Measurements from ENCODE around the gene MICOS13.
"Not testable (repeated sequence)": the region's sequence is repeated elsewhere in the genome, so short reads cannot be mapped to it uniquely, and the experiment has no call there.

The MICOS13 gene

DNA sequence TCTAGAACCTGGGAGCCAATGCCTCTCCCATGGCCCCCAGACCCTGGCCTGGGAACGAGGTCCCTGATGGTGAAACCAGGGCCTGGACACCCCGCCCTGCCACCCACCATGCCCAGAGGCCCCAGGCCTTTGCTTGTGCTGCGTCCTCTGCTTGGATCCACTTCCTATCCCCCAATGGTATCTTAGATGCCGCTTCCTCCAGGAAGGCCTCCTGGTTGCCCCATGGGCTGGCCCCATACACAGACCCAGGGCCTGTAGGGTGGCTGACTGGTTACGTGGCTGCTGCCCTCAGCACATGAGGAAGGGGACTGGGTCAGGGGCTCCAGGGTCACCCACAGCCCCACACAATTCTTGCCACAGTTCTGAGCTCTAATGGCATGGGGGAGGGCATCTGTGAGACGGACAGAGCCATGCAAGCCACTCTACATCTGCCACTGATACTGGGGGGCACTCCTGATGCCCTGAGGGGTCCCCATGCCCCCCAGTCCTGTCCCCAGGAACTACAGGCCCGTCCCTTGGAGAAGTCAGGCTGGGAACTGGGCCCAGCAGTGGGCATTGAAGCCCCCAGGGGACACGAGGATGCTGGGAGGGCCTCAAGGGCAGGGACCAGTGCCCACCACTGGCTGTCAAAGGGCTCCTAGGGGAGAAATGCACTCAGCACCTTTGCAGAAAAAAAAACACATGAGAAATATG is 14.8 kb upstream of the MICOS13 start:
- H3K9me3 Mint-ChIP-seq: no peaks in the 10 kb centered on the region
- H3K27me3 Mint-ChIP-seq: no peaks in the 10 kb centered on the region
- no peak overlapping the region for H3K27ac Mint-ChIP-seq
- no peak overlapping the region for H3K4me3 Mint-ChIP-seq
- intact Hi-C loops (cut with micrococcal nuclease): no loop called here
- H3K4me1 Mint-ChIP-seq (ENCODE audit: low read depth): peaks cover 47% of the 10 kb centered on the region
- H3K36me3 Mint-ChIP-seq (ENCODE audit: low read depth): peaks cover 100% of the 10 kb centered on the region

GRCh38 chr19:5694167-5694955 is 14.0 kb upstream of the MICOS13 start:
- no peaks in the 10 kb centered on the region for H3K27me3 Mint-ChIP-seq
- no peak overlapping the region for H3K4me3 Mint-ChIP-seq
- H3K36me3 Mint-ChIP-seq (ENCODE audit: low read depth): peaks cover 93% of the 10 kb centered on the region
- peaks cover 47% of the 10 kb centered on the region for H3K4me1 Mint-ChIP-seq (ENCODE audit: low read depth)
- intact Hi-C loops (cut with micrococcal nuclease): no loop called here
- no peak overlapping the region for H3K27ac Mint-ChIP-seq
- H3K9me3 Mint-ChIP-seq: no peaks in the 10 kb centered on the region

DNA sequence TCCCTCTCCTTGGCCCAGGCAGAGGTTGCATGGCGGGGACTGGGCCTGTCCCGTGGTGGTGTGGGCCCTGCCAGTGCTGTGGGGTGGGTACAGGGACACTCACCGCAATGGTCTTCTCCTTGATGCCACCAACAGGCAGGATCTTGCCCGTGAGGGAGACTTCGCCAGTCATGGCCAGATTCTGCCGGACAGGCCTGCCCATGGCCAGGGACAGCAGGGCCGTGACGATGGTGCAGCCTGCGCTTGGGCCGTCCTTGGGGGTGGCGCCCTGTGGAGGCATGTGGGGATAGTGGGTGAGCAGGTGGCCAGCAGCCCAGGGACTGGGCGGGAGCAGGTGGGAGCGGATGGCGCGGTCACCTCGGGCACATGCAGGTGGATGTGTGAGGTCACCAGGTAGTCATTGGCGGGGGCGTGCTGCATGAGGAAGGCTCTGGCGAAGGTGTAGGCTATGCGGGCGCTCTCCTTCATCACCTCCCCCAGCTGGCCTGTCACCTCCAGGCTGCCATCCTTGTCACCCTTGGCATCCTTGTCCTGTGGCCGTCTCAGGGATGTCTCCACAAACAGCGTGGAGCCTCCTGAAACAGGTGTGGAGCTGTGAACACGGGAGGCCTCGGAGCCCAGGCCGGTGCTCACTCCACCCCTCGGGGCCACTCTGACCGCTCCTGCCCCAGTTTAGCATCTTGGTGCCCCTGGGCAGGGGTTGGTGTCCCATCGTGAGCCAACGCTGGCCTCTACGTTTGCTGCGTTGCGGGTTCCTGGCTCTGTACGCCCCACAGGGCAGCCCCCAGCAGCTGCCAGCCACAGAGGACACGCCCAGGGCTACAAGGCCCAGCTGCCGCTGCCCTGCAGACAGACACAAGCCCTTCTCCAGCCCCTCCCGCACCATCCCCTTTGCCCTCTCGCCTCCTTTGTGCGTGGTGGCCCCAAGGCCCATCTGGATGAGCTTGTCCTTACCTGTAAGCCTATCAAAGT is 13.2 kb upstream of the MICOS13 start:
- Mint-ChIP-seq H3K27ac (no peak overlapping the region), H3K4me1 (ENCODE audit: low read depth) (peaks cover 48% of the 10 kb centered on the region), H3K9me3 (no peaks in the 10 kb centered on the region), H3K27me3 (no peaks in the 10 kb centered on the region), H3K4me3 (no peak overlapping the region), H3K36me3 (ENCODE audit: low read depth) (peaks cover 84% of the 10 kb centered on the region)
- intact Hi-C loops (cut with micrococcal nuclease): no loop called here

DNA sequence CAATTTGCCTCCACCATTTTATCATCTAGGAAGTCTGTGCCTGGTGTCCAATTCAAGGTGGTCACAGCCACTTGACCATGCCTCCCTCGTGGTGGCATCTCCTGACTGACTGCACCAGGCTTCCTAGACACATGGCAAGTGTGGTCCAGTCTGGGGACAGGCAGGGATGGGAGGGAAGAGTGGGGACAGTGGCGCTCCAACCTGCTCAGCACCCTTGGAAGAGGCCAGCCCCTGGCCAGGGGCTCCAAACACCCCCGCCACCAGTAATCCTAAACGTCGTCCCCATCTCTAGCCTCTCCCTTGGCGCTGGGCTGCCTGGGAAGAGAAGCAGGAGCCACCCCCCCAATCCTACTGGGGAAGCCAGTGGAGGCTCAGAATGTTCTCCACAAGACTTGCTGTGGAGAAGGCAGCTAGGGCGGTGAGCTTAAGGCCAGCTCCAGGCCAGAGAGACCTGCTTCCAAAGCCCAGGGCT is 12.4 kb upstream of the MICOS13 start:
- Mint-ChIP-seq H3K27ac (no peak overlapping the region), H3K4me1 (ENCODE audit: low read depth) (peaks cover 54% of the 10 kb centered on the region), H3K4me3 (no peak overlapping the region), H3K36me3 (ENCODE audit: low read depth) (peaks cover 77% of the 10 kb centered on the region), H3K27me3 (no peaks in the 10 kb centered on the region), H3K9me3 (no peaks in the 10 kb centered on the region)
- intact Hi-C loops (cut with micrococcal nuclease): no loop called here

DNA sequence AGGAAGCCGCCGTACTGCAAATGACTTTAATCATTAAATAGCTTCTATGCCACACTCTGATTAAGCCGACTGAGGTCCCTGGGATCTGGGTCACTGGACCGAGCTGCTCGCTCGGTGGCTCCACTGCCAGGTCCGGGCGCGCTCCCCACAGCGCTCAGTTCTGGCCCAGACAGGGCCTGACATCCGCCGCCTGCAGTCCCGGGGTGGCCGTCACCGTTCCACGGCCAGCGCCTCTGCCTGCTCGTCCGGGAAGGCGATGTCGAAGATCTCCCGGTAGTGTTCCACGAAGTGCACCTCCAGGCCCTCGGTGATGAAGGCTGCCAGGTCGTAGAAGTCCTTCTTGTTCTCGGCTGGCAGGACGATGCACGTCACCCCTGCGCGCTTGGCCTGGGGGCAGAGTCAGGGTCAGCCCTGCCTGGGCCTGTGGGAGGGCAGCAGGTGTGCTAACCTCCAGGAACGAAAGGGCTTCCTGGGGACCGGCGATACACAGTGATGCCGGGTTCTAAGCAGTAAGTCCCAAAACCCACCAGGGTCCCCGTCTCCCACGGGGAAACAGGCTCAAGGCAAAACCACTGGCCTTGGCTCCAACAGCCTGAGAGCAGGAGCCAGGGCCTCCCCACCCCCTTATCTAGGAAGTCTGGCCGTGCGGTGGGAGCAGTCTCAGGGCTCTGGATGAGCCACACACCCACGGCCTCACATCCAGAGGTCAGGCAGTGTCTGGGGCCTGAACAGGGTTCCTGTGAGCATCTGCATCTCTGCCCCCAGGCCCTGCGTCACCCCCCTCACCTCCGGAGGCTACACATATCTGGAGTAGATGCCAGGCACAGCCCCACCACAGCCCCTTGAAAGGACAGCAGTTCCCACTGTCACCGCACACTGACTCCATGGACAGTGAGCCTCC is 11.8 kb upstream of the MICOS13 start:
- H3K36me3 Mint-ChIP-seq (ENCODE audit: low read depth): peaks cover 70% of the 10 kb centered on the region
- intact Hi-C loops (cut with micrococcal nuclease): loop anchor here (2.0 kb wide), 1 partner anchor 69 kb away; the partner anchor contains the start of genes SAFB and SAFB2

GRCh38 chr19:5690955-5691821 is 10.9 kb upstream of the MICOS13 start:
- peaks cover 61% of the 10 kb centered on the region for H3K36me3 Mint-ChIP-seq (ENCODE audit: low read depth)
- H3K4me3 Mint-ChIP-seq: peak overlapping the region; percentile 96
- peak overlapping the region; percentile 98 for H3K27ac Mint-ChIP-seq
- intact Hi-C loops (cut with micrococcal nuclease): loop anchor here (1.0 to 2.0 kb wide), 2 partner anchors 29 to 68 kb away; partner anchors contain the start of genes CATSPERD, LONP1, SAFB and SAFB2
- H3K4me1 Mint-ChIP-seq (ENCODE audit: low read depth): peaks cover 51% of the 10 kb centered on the region
- H3K9me3 Mint-ChIP-seq: no peaks in the 10 kb centered on the region
- H3K27me3 Mint-ChIP-seq: no peaks in the 10 kb centered on the region

More for the DNA sequence above, 11.8 kb upstream of the MICOS13 start:
- Mint-ChIP-seq H3K4me3 (peak overlapping the region; percentile 96), H3K9me3 (no peaks in the 10 kb centered on the region), H3K4me1 (ENCODE audit: low read depth) (peaks cover 49% of the 10 kb centered on the region), H3K27me3 (no peaks in the 10 kb centered on the region), H3K27ac (no peak overlapping the region)

DNA sequence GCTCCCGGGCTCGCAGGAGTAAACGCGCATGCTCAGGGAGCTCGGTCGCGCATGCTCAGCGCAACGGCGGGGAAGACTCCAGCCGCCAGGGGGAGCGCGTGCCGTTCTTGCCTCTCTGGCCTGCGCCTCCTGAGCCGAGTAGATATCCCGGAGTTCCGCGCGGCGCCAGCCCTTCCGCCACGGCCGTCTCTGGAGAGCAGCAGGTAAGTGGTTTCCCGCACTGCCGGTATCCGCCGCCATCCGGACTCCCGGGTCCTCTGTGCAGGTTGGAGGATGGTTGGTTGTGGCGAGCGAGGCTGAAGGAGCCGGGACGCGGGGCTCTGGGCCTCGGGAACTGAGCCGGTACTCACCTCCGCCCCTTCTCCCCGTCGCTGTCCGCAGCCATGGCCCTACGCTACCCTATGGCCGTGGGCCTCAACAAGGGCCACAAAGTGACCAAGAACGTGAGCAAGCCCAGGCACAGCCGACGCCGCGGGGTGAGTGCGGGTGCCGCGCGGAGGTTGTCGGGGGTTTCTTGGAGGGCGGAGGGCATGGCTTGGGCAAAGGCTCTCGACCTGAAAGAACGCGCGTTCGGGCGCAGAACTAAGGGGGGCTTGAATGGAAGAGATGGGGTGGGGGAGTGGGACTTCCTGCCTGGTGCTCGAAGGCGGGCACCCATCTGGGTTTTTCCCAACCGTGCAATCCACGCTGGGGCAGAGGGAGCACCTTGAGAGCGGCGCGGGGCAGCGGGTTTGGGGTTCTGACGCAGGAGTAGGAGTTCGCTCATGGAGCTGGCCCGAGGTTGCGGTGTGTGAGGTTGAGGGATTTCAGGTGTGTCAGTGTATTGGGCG is 10.0 kb upstream of the MICOS13 start, which contains the start of gene RPL36:
Gene RPL36, plus strand, starts transcription at position 171 of the 830 bp plus-strand sequence. Its CDS starts 213 bp downstream, at position 384.
- peak within 1 kb of the TSS; percentile 96 for H3K4me3 Mint-ChIP-seq
- H3K27me3 Mint-ChIP-seq: no peaks in the 10 kb centered on the region
- intact Hi-C loops (cut with micrococcal nuclease): loop anchor here (1.0 to 2.0 kb wide), 2 partner anchors 30 to 68 kb away; partner anchors contain the start of genes CATSPERD, LONP1, SAFB and SAFB2
- peak within 1 kb of the TSS; percentile 98 for H3K27ac Mint-ChIP-seq
- no peaks in the 10 kb centered on the region for H3K9me3 Mint-ChIP-seq
- H3K4me1 Mint-ChIP-seq (ENCODE audit: low read depth): peaks cover 54% of the 10 kb centered on the region
- peaks cover 53% of the 10 kb centered on the region for H3K36me3 Mint-ChIP-seq (ENCODE audit: low read depth)

DNA sequence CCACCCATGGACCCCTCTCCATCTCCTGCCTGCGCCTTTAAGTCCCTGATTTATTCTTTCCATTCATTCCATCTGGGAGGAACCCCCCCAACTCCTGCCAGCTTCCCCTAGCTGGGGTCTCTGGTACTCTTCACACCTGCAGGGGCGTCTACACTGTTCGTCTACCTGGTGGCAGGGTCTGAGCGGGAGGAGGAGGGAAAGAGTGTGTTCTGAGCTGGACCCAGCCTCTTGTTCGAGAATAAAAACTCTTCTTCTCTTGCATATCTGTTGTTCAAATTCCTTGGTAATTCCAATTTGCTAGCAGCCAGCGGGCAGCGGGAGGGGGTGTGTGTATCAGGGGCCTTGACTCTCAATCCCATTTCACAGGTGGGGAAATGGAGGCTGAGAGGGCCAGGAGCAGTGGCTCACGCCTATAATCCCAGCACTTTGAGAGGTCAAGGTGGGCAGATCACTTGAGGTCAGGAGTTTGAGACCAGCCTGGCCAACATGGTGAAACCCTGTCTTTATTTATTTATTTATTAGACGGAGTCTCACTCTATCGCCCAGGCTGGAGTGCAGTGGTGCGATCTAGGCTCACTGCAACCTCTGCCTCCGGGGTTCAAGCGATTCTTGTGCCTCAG is 8.1 kb upstream of the MICOS13 start:
- H3K9me3 Mint-ChIP-seq, H3K27me3 Mint-ChIP-seq, H3K4me3 Mint-ChIP-seq: not testable (repeated sequence)
- H3K27ac Mint-ChIP-seq: peak overlapping the region; percentile 87
- H3K36me3 Mint-ChIP-seq (ENCODE audit: low read depth): peaks cover 33% of the 10 kb centered on the region
- H3K4me1 Mint-ChIP-seq (ENCODE audit: low read depth): peaks cover 43% of the 10 kb centered on the region
- intact Hi-C loops (cut with micrococcal nuclease): loop anchor here (5.0 kb wide), 1 partner anchor 104 kb away; the partner anchor contains the start of gene DUS3L

DNA sequence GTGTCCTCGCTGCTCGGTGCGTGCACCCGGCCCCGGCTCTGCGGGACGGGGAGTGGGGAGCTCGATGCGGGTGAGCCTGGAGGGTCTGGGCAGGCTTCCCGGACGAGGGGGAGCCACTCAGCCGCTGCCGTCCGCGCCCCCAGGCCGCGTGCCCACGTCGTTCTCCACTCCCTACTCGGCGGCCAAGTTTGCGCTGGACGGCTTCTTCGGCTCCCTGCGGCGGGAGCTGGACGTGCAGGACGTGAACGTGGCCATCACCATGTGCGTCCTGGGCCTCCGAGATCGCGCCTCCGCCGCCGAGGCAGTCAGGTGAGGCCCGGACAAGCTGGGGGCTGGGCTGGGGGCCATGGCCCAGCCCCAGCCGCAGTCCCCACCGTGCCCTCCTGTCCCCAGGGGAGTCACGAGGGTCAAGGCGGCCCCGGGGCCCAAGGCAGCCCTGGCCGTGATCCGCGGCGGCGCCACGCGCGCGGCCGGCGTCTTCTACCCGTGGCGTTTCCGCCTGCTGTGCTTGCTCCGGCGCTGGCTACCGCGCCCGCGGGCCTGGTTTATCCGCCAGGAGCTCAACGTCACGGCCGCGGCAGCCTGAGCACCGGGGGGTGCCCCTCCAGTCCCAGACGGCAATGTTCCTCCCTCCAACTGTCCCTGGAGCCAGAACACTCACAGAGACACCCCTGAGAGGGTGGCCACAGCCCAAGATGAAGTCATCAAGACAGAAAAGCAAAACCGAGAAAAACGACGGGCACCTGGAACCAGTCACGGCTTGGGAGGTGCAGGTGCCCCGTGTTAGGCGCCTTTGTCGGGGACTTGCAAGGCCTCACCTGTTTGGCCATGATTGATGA is 7.3 kb upstream of the MICOS13 start:
- H3K27ac Mint-ChIP-seq: peak overlapping the region; percentile 87
- H3K9me3 Mint-ChIP-seq: no peaks in the 10 kb centered on the region
- peak overlapping the region; percentile 81 for H3K4me3 Mint-ChIP-seq
- H3K27me3 Mint-ChIP-seq: no peaks in the 10 kb centered on the region
- H3K36me3 Mint-ChIP-seq (ENCODE audit: low read depth): peaks cover 25% of the 10 kb centered on the region
- H3K4me1 Mint-ChIP-seq (ENCODE audit: low read depth): peaks cover 40% of the 10 kb centered on the region
- intact Hi-C loops (cut with micrococcal nuclease): loop anchor here (5.0 kb wide), 1 partner anchor 105 kb away; the partner anchor contains the start of gene DUS3L

DNA sequence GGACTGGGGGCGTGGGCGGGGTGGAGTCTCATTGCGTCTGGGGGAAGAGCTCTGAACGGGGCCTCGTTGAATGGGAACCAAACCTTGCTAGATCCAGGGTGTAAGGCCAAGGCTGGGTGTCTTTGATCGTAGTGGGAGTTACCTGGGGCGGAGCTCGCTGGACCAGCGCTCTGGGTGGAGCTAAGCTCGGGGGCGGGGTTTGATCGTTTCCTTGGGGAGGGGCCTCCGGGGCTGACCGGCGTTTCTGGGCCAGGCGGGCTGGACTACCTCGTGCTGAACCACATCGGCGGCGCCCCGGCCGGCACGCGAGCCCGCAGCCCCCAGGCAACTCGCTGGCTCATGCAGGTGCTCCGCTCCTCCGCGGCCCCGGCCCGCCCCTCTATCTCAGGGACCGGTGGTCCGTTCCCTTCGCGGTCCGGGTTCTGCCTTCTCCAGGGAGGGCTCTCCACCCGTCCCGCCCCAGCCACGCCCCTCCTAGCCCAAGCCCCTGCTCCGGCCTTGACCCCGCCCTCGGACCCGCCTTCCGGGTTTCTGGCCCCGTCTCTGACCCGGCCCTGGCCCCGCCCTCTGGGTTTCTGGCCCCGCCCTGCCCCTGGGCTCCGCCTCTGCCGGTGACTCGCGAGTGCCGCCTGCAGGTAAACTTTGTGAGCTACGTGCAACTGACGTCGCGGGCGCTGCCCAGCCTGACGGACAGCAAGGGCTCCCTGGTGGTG is 6.5 kb upstream of the MICOS13 start:
- intact Hi-C loops (cut with micrococcal nuclease): loop anchor here (5.0 kb wide), 1 partner anchor 105 kb away; the partner anchor contains the start of gene DUS3L

More for the DNA sequence above, 6.5 kb upstream of the MICOS13 start:
- H3K4me1 Mint-ChIP-seq (ENCODE audit: low read depth): peaks cover 36% of the 10 kb centered on the region
- H3K36me3 Mint-ChIP-seq (ENCODE audit: low read depth): peaks cover 18% of the 10 kb centered on the region
- no peaks in the 10 kb centered on the region for H3K9me3 Mint-ChIP-seq
- peak overlapping the region; percentile 81 for H3K4me3 Mint-ChIP-seq
- H3K27ac Mint-ChIP-seq: peak overlapping the region; percentile 87
- H3K27me3 Mint-ChIP-seq: peaks cover 5% of the 10 kb centered on the region

Measured in dendritic cell treated with granulocyte-macrophage colony-stimulating factor and Interleukin-4, amounts not matched to agents 40 ng/mL and 50 ng/mL, for 4 days (primary cell).